Ovary (tissue), 10 donors: ENCODE data around the gene NUP62CL. TPM values are rescaled to one million over a fixed set of nuclear protein-coding genes. Genes with fewer than 3 reads are reported as not detected.

Experiments
- DNase-seq, 5 donors: peaks; one replicate each; pipeline ENCODE4 v3.0.0-alpha.2; 2019 to 2020
- H3K27ac ChIP-seq, 2 donors: fragments of 200-600 bp; one replicate each; pipeline versions ENCODE4 v1.5.1 to v1.8.0; 2019 to 2022
- H3K27me3 ChIP-seq: fragments of 200-600 bp; one replicate; pipeline ENCODE4 v1.8.0; 2022
- H3K36me3 ChIP-seq: fragments of 200-600 bp; sonication (generic); one replicate; pipeline ENCODE4 v1.5.1; 2019
- H3K4me1 ChIP-seq: one replicate; pipeline ENCODE4 v1.8.1; 2013; ENCODE audit warnings: mild to moderate bottlenecking, moderate library complexity; ENCODE audit not compliant: insufficient read depth
- H3K4me3 ChIP-seq: fragments of 200-600 bp; sonication (generic); one replicate; pipeline ENCODE4 v1.5.1; 2017
- H3K9me3 ChIP-seq, 2 donors: fragments of 200-600 bp in 1 of 2; sonication (generic) in 1 of 2; one replicate each; pipeline versions ENCODE4 v1.5.1 to v1.8.1; 2013 to 2019; ENCODE audit warnings: mild to moderate bottlenecking in 1 of 2, moderate library complexity in 1 of 2
- CTCF ChIP-seq, 3 donors: fragments of 450-650 bp in 2 of 3; fragments of 200-600 bp in 1 of 3; IDR thresholded peaks; one replicate each; pipeline versions ENCODE4 v1.5.1 to v1.8.0; 2016 to 2022; ENCODE audit warnings: antibody characterized with exemption in 3 of 3, mild to moderate bottlenecking in 1 of 3
- EP300 ChIP-seq: sonication (generic); formaldehyde crosslinking; IDR thresholded peaks from one replicate; pipeline ENCODE4 v1.6.1; 2017; ENCODE audit warnings: antibody characterized with exemption
- POLR2A ChIP-seq: fragments of 450-650 bp; IDR thresholded peaks from one replicate; pipeline ENCODE4 v1.6.1; 2017; ENCODE audit warnings: antibody characterized with exemption, mild to moderate bottlenecking, moderate library complexity
- WGBS, 3 donors: extraction: QIAGEN DNeasy Blood & Tissue Kit in 1 of 3; methylation state at CpG; one replicate each; pipeline versions ENCODE4 v1.1.5 to v1.1.7; 2013 to 2017; 5-methylcytosine and 5-hydroxymethylcytosine counted together
- intact Hi-C, 4 donors: fragments of 100-400 bp; cut with DNase I; formaldehyde crosslinking; loops; one replicate each; pipeline versions ENCODE4 v1.11.0 to v1.15.1; 2022 to 2023
- long read RNA-seq, 3 donors: library from polyadenylated mRNA in 2 of 3; unstranded in 2 of 3; transcript quantifications; one replicate each; pipeline ENCODE4 v2.0.0 and lab custom pipeline, GENCODE V29; 2021 to 2026
- polyA plus RNA-seq, 2 donors: library from polyadenylated mRNA; stranded (reverse); fragments of 200-250 nt in 1 of 2; fragments of 350-450 nt in 1 of 2; fragmentation: Illumina TruSeq in 1 of 2; extraction: RNeasy Lipid Tissue Mini Kit (QIAGEN cat#74804) in 1 of 2; gene quantifications; one replicate each; pipeline ENCODE4 v1.2.3, GENCODE V29; 2013 to 2014
- total RNA-seq, 7 donors: library from RNA; depleted of rRNA in 2 of 7; stranded (reverse); fragments of >200 nt in 2 of 7; fragmentation: NEBNext Ultra II Directional in 3 of 7; extraction: Animal tissue kit (Norgen Biotek cat#: 25700) in 3 of 7; gene quantifications; one replicate each; pipeline versions ENCODE4 v1.1.0 to v1.2.4, GENCODE V29; 2016 to 2023
- donor health status: DM: no; HTN: no; CAD: no; lungs with moderate emphysema.
- donor health status: DM: no; HTN: no; CAD: no.
- donor health status: Bipolar disorder and iron deficiency.
- donor health status: DM: yes; HTN: yes; CAD: no.
- donor health status: DM: no; HTN: no; CAD: no.
- donor health status: DM: yes; HTN: yes; CAD: no.

The NUP62CL gene
- total RNA-seq: 10 to 100 TPM in 1 of 7 donors, 1 to 10 TPM in 4, under 1 TPM in 2; 0.42 to 13.7 (median 1.8) TPM
- under 1 TPM; 0.53 to 0.55 TPM for polyA plus RNA-seq
- long read RNA-seq, donor 1, partial matches to known transcripts: 0 of 2 reads
- long read RNA-seq, donor 1, other reads (novel, unspliced or antisense): 2 of 2 reads
- long read RNA-seq, donor 2: 0 reads
- long read RNA-seq, donor 3, partial matches to known transcripts: 0 of 2 reads
- long read RNA-seq, donor 3, other reads (novel, unspliced or antisense): 2 of 2 reads

GRCh38 chrX:107205770-107206696 lies at the start of gene NUP62CL, which contains the start of gene DNAAF6:
Gene NUP62CL (minus strand): TSS chrX:107206433. CDS start chrX:107175146, 31,287 bp downstream.
Gene DNAAF6 (plus strand): TSS chrX:107206611. CDS start chrX:107212876, 6,265 bp downstream.
- intact Hi-C loops: loop anchor here in 1 of 4 donors (1.0 kb wide), 1 partner anchor 44 kb away; no protein-coding TSS in a partner anchor
- DNase-seq: peak; percentile 46 to 59 (median 52)
- 35 to 50% (median 42%) methylated on average over 66 of the region's 66 CpGs for WGBS, 3 donors
- Histone ChIP-seq H3K4me3 (peak within 1 kb of the TSS; percentile 31), H3K9me3 (no peaks in the 10 kb centered on the region), H3K36me3 (no peaks in the 10 kb centered on the region), H3K27ac (no peak within 1 kb of the TSS), H3K4me1 (no peaks in the 10 kb centered on the region), H3K27me3 (no peaks in the 10 kb centered on the region)
- TF ChIP-seq EP300 (no peak), POLR2A (no peak), CTCF (IDR thresholded peaks at IDR 0.05) (no peak)

- no peaks in the 10 kb centered on the region for H3K9me3 ChIP-seq
- WGBS, 3 donors: 59 to 82% (median 72%) methylated on average over 2 of the region's 2 CpGs
- no peak overlapping the region for H3K4me3 ChIP-seq
- H3K27ac ChIP-seq: no peak overlapping the region
- TF ChIP-seq EP300 (no peak), POLR2A (no peak), CTCF (IDR thresholded peaks at IDR 0.05) (no peak)
- H3K36me3 ChIP-seq: no peaks in the 10 kb centered on the region
- no peak for DNase-seq
- no peaks in the 10 kb centered on the region for H3K4me1 ChIP-seq
- intact Hi-C loops: no loop called here
- H3K27me3 ChIP-seq: no peaks in the 10 kb centered on the region
Measured at GRCh38 chrX:107228486-107228819, 22.2 kb upstream of the NUP62CL start.

- H3K9me3 ChIP-seq: no peaks in the 10 kb centered on the region
- WGBS, 3 donors: 80 to 91% (median 84%) methylated on average over 2 of the region's 2 CpGs
- H3K4me1 ChIP-seq: no peaks in the 10 kb centered on the region
- no peak overlapping the region for H3K27ac ChIP-seq
- H3K27me3 ChIP-seq: no peaks in the 10 kb centered on the region
- intact Hi-C loops: no loop called here
- no peak for TF ChIP-seq CTCF (IDR thresholded peaks at IDR 0.05)
- TF ChIP-seq POLR2A: no peak
- no peak for TF ChIP-seq EP300
- DNase-seq: no peak
- no peak overlapping the region for H3K4me3 ChIP-seq
- H3K36me3 ChIP-seq: no peaks in the 10 kb centered on the region
Measured at GRCh38 chrX:107227780-107228485, 21.7 kb upstream of the NUP62CL start.

GRCh38 chrX:107226757-107227156 lies 20.5 kb upstream of the NUP62CL start:
- 65 to 73% (median 71%) methylated on average over 1 of the region's 1 CpG for WGBS, 3 donors
- Histone ChIP-seq H3K9me3 (no peaks in the 10 kb centered on the region), H3K4me1 (no peaks in the 10 kb centered on the region), H3K27ac (no peak overlapping the region), H3K36me3 (no peaks in the 10 kb centered on the region), H3K4me3 (no peak overlapping the region), H3K27me3 (no peaks in the 10 kb centered on the region)
- intact Hi-C loops: no loop called here
- DNase-seq: no peak
- no peak for TF ChIP-seq CTCF (IDR thresholded peaks at IDR 0.05)
- TF ChIP-seq POLR2A: no peak
- no peak for TF ChIP-seq EP300
